Urothelium cell line (cell line): ENCODE results near the gene PTDSS2.
"Not testable (repeated sequence)": the region's sequence is repeated elsewhere in the genome, so short reads cannot be mapped to it uniquely, and the experiment has no call there.

Experiments
- DNase-seq: peaks from one replicate; pipeline ENCODE4 v3.0.0; 2011; ENCODE audit warnings: low spot score, mixed read lengths
- FAIRE-seq: peaks from 2 replicates; lab custom pipeline; 2011; peaks lifted over from hg19 to GRCh38; lab: Jason Lieb, UNC

PTDSS2 gene

GRCh38 chr11:502288-503178, 52.5 kb downstream of the PTDSS2 start:
- FAIRE-seq, result no peak
- no peak for DNase-seq

DNA sequence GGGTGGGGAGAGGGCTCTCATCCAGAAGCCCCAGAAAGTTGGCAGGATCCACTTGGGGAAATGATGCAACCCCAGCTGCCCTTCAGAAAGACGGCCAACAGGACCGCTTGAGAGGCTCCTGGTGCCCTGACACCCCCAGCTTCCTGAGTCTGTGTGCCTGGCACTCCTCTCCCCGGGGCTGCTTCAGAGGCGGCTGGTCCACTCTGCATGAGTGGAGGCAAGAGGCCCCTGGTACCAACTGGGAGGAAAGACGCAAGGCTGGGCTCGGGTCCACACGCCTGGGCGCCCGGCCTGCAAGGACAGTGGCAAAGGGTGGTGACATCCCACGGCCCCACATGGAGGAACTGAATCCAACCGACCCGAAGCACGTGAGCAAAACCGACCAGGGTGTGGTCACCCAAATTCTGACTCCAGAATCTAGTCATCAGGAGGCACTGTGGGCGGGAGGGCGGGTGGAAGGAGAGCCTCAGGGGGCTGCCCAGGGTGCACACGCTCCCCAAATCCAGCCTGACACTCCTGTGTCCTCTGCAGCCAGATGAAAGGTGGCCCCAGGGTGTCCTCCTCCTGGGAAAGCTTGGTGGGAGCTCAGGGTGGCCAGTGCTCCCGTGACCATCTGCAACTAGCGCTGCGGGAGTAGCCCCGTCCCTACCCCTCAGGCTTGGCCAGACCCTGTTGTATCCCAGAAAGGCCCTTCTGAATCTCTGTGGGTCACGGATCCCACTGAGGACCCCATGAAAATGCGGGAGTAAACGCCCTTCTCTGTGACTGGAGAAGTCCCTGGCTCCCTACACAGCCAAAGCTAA, 53.3 kb downstream of the PTDSS2 start:
- DNase-seq, result no peak
- FAIRE-seq, result no peak

GRCh38 chr11:504053-504993, 54.2 kb downstream of the PTDSS2 start:
- no peak for FAIRE-seq

DNA sequence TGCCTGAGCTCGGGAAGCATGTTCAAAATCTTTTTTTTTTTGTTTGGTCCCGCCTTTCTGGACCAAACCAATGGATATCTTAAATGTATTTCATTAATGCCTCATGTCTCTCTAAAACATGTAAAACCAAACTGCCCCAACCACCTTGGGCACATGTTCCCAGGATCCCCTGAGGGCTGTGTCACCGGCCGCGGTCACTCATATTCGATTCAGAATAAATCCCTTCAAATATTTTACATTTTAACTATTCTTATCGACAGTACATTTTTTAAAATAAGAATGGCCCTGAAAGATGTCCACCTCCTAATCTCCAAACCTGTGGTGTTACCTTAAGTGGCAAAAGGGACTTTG, 54.9 kb downstream of the PTDSS2 start:
- DNase-seq (no peak), FAIRE-seq (no peak)

More at GRCh38 chr11:504053-504993, 54.2 kb downstream of the PTDSS2 start:
- no peak for DNase-seq

GRCh38 chr11:506238-506994, 56.3 kb downstream of the PTDSS2 start:
- FAIRE-seq (peak; percentile 98), DNase-seq (peak; percentile 96)

DNA sequence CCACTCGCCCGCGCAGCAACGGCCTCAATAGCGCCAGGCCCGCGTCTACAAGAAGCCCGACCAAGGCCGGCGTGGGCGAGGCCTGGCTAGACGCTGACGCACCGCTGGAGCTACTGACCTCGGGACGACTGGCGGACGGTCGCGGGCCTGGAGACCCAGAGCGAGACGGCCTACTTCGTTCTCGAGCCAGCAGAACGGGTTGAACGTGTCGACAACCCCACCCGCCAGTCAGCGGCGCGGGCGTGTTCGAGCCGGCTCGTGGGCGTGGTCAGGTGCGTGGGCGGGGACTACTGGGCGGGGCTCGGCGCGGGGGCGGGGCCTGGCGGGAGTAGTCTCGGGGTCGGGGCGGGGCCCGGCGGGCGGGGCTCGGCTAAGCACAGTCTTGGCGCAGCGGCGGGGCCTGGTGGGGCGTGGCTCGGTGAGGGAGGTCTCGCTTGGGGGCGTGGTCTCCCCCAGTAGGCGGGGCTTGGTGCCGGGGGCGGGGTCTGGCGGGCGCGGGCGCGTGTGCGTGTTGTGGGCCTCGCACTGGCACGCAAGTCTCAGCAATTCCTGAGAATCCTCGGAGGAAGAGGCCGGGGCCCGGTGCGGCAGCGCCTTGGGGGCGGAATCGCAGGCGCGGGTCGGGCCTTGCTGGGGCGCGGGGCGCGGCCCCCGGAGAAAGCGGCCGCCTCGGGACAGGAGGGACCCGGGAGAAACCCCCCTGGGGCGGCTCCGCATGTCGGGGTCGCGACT, 57.1 kb downstream of the PTDSS2 start, which contains the start of gene RNH1:
TSS of gene RNH1 (minus strand) at position 248 of the 732 bp plus-strand sequence. CDS start 5,080 bp downstream, outside the sequence.
- FAIRE-seq (peak; percentile 72), DNase-seq (peak; percentile 97)

DNA sequence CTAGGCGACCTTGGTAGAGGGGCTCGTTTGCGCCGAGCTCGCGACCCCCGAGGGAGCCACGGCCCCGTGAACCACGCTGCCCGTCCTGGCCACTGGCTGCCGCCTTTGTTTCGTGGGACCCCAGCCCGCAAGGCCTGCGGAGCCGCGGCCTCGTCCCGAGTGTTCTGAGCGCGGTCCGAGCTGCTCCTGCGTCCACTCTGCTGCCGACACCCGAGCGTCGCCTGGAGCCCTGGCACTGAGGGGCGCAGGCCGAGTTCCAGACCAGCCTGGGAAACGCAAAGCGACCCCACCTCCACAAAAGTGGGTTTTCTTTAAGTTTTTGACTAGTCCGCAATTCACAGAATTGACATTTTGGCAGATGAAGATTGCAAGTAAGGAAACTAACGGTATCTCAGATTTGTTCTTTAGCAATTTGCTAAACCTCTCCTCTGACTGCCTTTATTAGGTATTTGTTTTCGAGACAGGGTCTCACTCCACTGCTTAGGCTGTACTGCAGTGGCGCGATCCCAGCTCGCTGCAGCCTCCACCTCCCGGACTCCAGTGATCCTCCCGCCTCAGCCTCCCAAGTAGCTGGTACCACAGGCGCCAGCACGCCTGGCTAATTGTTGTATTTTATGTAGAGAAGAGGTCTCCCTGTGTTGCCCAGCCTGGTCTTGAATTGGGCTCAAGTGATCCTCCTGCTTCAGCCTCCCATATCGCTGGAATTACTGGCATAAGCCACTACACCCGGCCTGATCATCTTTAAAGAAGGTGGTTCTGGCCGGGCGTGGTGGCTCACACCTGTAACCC, 57.8 kb downstream of the PTDSS2 start:
- no peak for DNase-seq
- FAIRE-seq, result no peak

- no peak for FAIRE-seq
- no peak for DNase-seq
Measured at GRCh38 chr11:508956-509355, 58.9 kb downstream of the PTDSS2 start.

GRCh38 chr11:512761-513595, 62.9 kb downstream of the PTDSS2 start:
- DNase-seq (no peak), FAIRE-seq (no peak)

GRCh38 chr11:514606-515005, 64.5 kb downstream of the PTDSS2 start:
- FAIRE-seq (no peak), DNase-seq (no peak)

- FAIRE-seq, result no peak
- DNase-seq, result no peak
Measured at GRCh38 chr11:515131-515530, 65.1 kb downstream of the PTDSS2 start.

DNA sequence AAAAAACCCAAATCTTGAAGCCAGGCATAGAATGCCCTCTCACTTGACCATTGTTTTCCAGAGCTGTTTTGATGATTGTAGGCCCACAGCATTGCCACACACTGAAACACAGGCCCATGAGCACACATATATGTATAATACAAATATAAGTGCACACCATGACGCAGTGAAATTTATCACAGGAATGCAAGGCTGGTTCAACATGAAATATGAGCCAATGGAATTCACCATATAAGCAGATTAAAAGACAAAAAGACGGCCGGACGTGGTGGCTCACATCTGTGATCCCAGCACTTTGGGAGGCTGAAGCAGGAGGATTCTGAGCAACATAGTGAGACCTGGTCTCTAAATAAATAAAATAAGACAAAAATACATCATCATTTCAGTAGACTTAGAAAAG, 66.3 kb downstream of the PTDSS2 start:
- DNase-seq (no peak), FAIRE-seq (no peak)

DNA sequence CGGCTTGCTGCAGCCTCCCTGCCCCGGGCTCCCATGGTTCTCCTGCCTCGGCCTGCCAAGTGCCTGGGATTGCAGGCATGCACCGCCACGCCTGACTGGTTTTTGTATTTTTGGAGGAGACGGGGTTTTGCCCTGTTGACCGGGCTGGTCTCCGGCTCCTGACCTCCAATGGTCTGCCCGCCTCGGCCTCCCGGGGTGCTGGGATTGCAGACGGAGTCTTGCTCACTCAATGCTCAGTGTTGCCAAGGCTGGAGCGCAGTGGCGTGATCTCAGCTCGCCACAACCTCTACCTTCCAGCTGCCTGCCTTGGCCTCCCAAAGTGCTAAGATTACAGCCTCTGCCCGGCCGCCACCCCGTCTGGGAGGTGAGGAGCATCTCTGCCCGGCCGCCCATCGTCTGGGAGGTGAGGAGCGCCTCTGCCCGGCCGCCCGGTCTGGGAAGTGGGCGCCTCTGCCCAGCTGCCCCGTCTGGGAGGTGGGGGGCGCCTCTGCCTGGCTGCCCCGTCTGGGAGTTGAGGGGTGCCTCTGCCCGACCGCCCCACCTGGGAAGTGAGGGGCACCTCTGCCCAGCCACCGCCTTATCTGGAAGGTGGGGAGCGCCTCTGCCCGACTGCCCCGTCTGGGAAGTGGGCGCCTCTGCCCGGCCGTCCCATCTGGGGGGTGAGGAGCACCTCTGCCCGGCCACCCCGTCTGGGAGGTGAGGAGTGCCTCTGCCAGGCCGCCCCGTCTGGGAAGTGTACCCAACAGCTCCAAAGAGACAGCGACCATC, 67.0 kb downstream of the PTDSS2 start:
- DNase-seq, FAIRE-seq: not testable (repeated sequence)

DNA sequence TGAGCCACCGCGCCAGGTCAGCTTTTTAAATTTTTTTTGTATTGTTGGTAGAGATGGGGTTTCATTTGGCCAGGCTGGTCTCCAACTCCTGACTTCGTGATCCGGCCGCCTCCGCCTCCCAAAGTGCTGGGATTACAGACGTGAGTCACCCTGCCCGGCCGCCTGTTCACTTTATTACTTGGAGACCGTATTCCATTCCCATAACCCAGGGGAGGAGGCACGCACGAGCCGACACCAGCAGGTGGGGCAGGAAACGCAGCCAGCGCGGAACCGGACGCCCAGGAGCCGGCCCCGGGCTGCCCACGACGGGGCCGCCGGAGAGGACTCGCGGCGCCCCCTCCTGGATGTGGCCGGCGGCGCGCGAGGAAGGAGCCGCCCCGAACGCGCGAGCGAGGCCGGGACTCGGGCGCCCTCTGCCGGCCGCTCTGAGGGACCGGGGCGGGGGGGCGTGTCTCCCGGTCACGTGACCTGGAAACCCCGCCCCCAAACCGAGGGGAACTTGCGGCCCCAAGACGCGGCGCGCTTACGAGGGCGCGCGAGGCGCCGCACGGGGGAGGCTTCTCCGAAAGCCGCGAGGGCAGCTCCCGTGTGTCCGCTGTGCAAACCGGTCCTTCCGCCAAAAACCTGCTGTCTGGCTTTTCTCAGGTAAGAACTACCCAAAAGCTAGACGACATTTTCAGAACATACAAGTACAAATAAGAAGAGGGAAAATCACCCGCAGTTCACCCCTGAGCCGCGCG, 68.6 kb downstream of the PTDSS2 start:
- DNase-seq (peak; percentile 87), FAIRE-seq (no peak)

DNA sequence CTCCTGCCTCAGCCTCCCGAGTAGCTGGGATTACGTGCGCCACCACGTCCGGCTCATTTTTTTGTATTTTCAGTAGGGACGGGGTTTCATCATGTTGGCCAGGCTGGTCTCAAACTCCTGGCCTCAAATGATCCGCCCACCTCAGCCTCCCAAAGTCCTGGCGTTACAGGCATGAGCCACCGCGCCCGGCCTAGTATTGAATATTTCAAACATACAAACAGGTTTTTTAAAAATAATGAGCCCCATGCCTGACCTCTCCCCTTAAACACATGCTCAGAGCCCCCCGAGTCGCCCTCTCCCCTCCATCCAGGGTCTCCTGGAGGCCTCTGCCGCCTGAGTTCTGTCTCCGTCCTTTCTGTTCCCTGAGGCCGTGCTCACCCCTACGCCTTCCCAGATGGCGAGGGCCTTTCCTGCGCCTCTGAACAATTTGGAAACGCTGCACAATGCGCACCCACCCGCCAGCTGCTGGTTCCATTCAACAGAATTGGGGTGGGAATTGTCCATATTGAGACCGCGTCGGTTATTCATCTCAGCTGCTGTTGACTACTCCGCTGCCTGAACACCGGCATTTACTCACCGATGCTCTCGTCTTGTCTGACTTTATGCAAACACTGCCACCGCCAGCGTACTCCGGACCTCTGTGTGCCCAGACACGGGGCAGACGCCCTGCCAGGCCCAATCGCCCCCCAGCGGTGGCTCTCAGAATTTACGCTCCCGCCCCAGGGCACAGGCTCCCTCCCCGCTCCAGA, 70.5 kb downstream of the PTDSS2 start:
- no peak for FAIRE-seq
- DNase-seq, result no peak
